Neural progenitor cell (in vitro differentiated cells): ENCODE results near the gene SPAG8. TPM values are rescaled to one million over a fixed set of nuclear protein-coding genes. Genes with fewer than 3 reads are reported as not detected.

Experiments
- DNase-seq: peaks from one replicate; pipeline ENCODE4 v3.0.0-alpha.2; 2016; ENCODE audit warnings: low spot score
- H2AFZ ChIP-seq: fragments of 200-600 bp; sonication (generic); replicated peaks from 2 replicates; pipeline ENCODE4 v1.6.1; 2016; ENCODE audit warnings: antibody characterized with exemption
- H3F3A ChIP-seq: fragments of 200-600 bp; sonication (generic); 2 replicates; pipeline ENCODE4 v1.6.1; 2016; ENCODE audit warnings: antibody characterized with exemption, low read depth
- H3K27ac ChIP-seq: fragments of 200-600 bp; sonication (generic); 2 replicates; pipeline ENCODE4 v1.5.1; 2016; ENCODE audit warnings: mild to moderate bottlenecking
- H3K27me3 ChIP-seq: fragments of 200-600 bp; sonication (generic); 2 replicates; pipeline ENCODE4 v1.6.1; 2016; ENCODE audit warnings: mild to moderate bottlenecking, moderate library complexity
- H3K36me3 ChIP-seq: fragments of 200-600 bp; sonication (generic); 2 replicates; pipeline ENCODE4 v1.5.1; 2016
- H3K4me1 ChIP-seq: fragments of 200-600 bp; sonication (generic); 2 replicates; pipeline ENCODE4 v1.6.1; 2016; ENCODE audit warnings: mixed run types
- H3K4me2 ChIP-seq: fragments of 200-600 bp; sonication (generic); 2 replicates; pipeline ENCODE4 v1.6.1; 2016
- H3K4me3 ChIP-seq: fragments of 200-600 bp; sonication (generic); 2 replicates; pipeline ENCODE4 v1.5.1; 2016
- H3K79me2 ChIP-seq: fragments of 200-600 bp; sonication (generic); 2 replicates; pipeline ENCODE4 v1.6.1; 2016; ENCODE audit warnings: low read depth
- H3K9ac ChIP-seq: fragments of 200-600 bp; sonication (generic); 2 replicates; pipeline ENCODE4 v1.6.1; 2016
- H3K9me3 ChIP-seq: fragments of 200-600 bp; sonication (generic); 2 replicates; pipeline ENCODE4 v1.5.1; 2016; ENCODE audit warnings: low read depth
- H4K20me1 ChIP-seq: fragments of 200-600 bp; sonication (generic); 2 replicates; pipeline ENCODE4 v1.6.1; 2016; ENCODE audit warnings: low read depth
- H3K27ac Mint-ChIP-seq: 3 replicates; pipeline ENCODE4 v1.8.0; 2021; ENCODE audit warnings: mixed read lengths
- H3K27me3 Mint-ChIP-seq: 2 replicates; pipeline ENCODE4 v1.8.0; 2022; ENCODE audit warnings: low read depth, mild to moderate bottlenecking, inconsistent platforms, moderate library complexity, mixed read lengths; ENCODE audit not compliant: insufficient read depth
- H3K36me3 Mint-ChIP-seq: 3 replicates; pipeline ENCODE4 v1.8.0; 2021; ENCODE audit warnings: mixed read lengths
- H3K4me1 Mint-ChIP-seq: 3 replicates; pipeline ENCODE4 v1.8.0; 2021; ENCODE audit warnings: mixed read lengths
- H3K4me3 Mint-ChIP-seq: 3 replicates; pipeline ENCODE4 v1.8.0; 2021; ENCODE audit warnings: mild to moderate bottlenecking, moderate library complexity, mixed read lengths
- H3K9me3 Mint-ChIP-seq: 3 replicates; pipeline ENCODE4 v1.8.0; 2020; ENCODE audit warnings: mixed read lengths
- EZH2 ChIP-seq: fragments of 200-600 bp; sonication (generic); IDR thresholded peaks from 2 replicates; pipeline ENCODE4 v1.6.1; 2017; ENCODE audit warnings: antibody characterized with exemption, mild to moderate bottlenecking, moderate library complexity
- EZH2phosphoT487 ChIP-seq: fragments of 200-600 bp; sonication (generic); IDR thresholded peaks from 2 replicates; pipeline ENCODE4 v1.6.1; 2017; ENCODE audit warnings: antibody characterized with exemption
- total RNA-seq: library from RNA; depleted of rRNA; stranded (reverse); fragments of >200 nt; gene quantifications from 2 replicates; pipeline ENCODE4 v1.2.3, GENCODE V29; 2015; ENCODE audit warnings: low replicate concordance
- TF ChIP-seq, protein P1 (sequence below): fragments of 200-600 bp; sonication (generic); IDR thresholded peaks from 2 replicates; pipeline ENCODE4 v1.5.1; 2017; ENCODE audit warnings: antibody characterized with exemption, mild to moderate bottlenecking

SPAG8 gene
- total RNA-seq, 1 donor from 2014 or later, result 1.6 TPM

- Histone ChIP-seq H3K36me3 (no peaks in the 10 kb centered on the region), H3K4me3 (no peak overlapping the region), H3K27me3 (peaks cover 32% of the 10 kb centered on the region), H3K4me1 (peaks cover 4% of the 10 kb centered on the region), H2AFZ (no peak overlapping the region), H3F3A (no peaks in the 10 kb centered on the region), H3K79me2 (no peaks in the 10 kb centered on the region), H3K9ac (no peak overlapping the region), H3K4me2 (no peak overlapping the region), H3K27ac (no peak overlapping the region), H3K9me3 (no peaks in the 10 kb centered on the region), H4K20me1 (peaks cover 13% of the 10 kb centered on the region)
- Mint-ChIP-seq H3K9me3 (no peaks in the 10 kb centered on the region), H3K4me1 (peaks cover 6% of the 10 kb centered on the region), H3K36me3 (peaks cover 31% of the 10 kb centered on the region), H3K4me3 (no peak overlapping the region), H3K27me3 (peaks cover 8% of the 10 kb centered on the region), H3K27ac (no peak overlapping the region)
- no peak for DNase-seq
- no peak for TF ChIP-seq EZH2phosphoT487
- TF ChIP-seq, protein P1, sequence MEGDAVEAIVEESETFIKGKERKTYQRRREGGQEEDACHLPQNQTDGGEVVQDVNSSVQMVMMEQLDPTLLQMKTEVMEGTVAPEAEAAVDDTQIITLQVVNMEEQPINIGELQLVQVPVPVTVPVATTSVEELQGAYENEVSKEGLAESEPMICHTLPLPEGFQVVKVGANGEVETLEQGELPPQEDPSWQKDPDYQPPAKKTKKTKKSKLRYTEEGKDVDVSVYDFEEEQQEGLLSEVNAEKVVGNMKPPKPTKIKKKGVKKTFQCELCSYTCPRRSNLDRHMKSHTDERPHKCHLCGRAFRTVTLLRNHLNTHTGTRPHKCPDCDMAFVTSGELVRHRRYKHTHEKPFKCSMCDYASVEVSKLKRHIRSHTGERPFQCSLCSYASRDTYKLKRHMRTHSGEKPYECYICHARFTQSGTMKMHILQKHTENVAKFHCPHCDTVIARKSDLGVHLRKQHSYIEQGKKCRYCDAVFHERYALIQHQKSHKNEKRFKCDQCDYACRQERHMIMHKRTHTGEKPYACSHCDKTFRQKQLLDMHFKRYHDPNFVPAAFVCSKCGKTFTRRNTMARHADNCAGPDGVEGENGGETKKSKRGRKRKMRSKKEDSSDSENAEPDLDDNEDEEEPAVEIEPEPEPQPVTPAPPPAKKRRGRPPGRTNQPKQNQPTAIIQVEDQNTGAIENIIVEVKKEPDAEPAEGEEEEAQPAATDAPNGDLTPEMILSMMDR, result no peak
- TF ChIP-seq EZH2, result no peak
Observed at GRCh38 chr9:35844628-35845270, 32.7 kb upstream of the SPAG8 start.

GRCh38 chr9:35842795-35843194 lies 30.7 kb upstream of the SPAG8 start:
- Histone ChIP-seq H3K27ac (no peak overlapping the region), H4K20me1 (peaks cover 12% of the 10 kb centered on the region), H3F3A (no peaks in the 10 kb centered on the region), H3K4me1 (peaks cover 4% of the 10 kb centered on the region), H3K4me2 (no peak overlapping the region), H3K79me2 (no peaks in the 10 kb centered on the region), H3K9ac (no peak overlapping the region), H3K9me3 (no peaks in the 10 kb centered on the region), H3K27me3 (peaks cover 32% of the 10 kb centered on the region), H3K36me3 (no peaks in the 10 kb centered on the region), H3K4me3 (no peak overlapping the region), H2AFZ (no peak overlapping the region)
- Mint-ChIP-seq H3K4me3 (no peak overlapping the region), H3K9me3 (no peaks in the 10 kb centered on the region), H3K27me3 (peaks cover 8% of the 10 kb centered on the region), H3K4me1 (peaks cover 6% of the 10 kb centered on the region), H3K27ac (no peak overlapping the region), H3K36me3 (peaks cover 27% of the 10 kb centered on the region)
- DNase-seq, result no peak
- TF ChIP-seq EZH2phosphoT487 (no peak), EZH2 (no peak)
- TF ChIP-seq, protein P1, result no peak

GRCh38 chr9:35842020-35842745 lies 30.1 kb upstream of the SPAG8 start:
- H3K27ac ChIP-seq, result no peak overlapping the region
- no peak overlapping the region for H3K4me3 ChIP-seq
- H3K4me3 Mint-ChIP-seq, result no peak overlapping the region
- no peak overlapping the region for H3K9ac ChIP-seq
- H3K27me3 ChIP-seq, result peaks cover 27% of the 10 kb centered on the region
- H3K4me1 ChIP-seq, result peaks cover 4% of the 10 kb centered on the region
- H3K9me3 Mint-ChIP-seq, result no peaks in the 10 kb centered on the region
- no peak overlapping the region for H3K27ac Mint-ChIP-seq
- peaks cover 6% of the 10 kb centered on the region for H3K4me1 Mint-ChIP-seq
- peaks cover 21% of the 10 kb centered on the region for H3K36me3 Mint-ChIP-seq
- no peak overlapping the region for H3K4me2 ChIP-seq
- peaks cover 12% of the 10 kb centered on the region for H4K20me1 ChIP-seq
- H3K27me3 Mint-ChIP-seq, result peaks cover 6% of the 10 kb centered on the region
- no peaks in the 10 kb centered on the region for H3K9me3 ChIP-seq
- DNase-seq, result no peak
- no peaks in the 10 kb centered on the region for H3K79me2 ChIP-seq
- H3F3A ChIP-seq, result no peaks in the 10 kb centered on the region
- H3K36me3 ChIP-seq, result no peaks in the 10 kb centered on the region
- H2AFZ ChIP-seq, result no peak overlapping the region
- TF ChIP-seq EZH2 (no peak), EZH2phosphoT487 (no peak)
- TF ChIP-seq, protein P1, result no peak
